Stomach (tissue), 9 donors: Measurements from ENCODE around the gene DLL3. TPM values are rescaled to one million over a fixed set of nuclear protein-coding genes. Genes with fewer than 3 reads are reported as not detected.

Source experiments
- DNase-seq, 2 donors: peaks; one replicate each; pipeline versions ENCODE4 v3.0.0 to v3.0.0-alpha.2; 2013 to 2019
- H3K27ac ChIP-seq, 5 donors: fragments of 200-600 bp in 4 of 5; sonication (generic) in 4 of 5; one replicate each; pipeline ENCODE4 v1.5.1; 2013 to 2019; ENCODE audit warnings: mild to moderate bottlenecking in 1 of 5, moderate library complexity in 1 of 5
- H3K27me3 ChIP-seq, 3 donors: fragments of 200-600 bp; sonication (generic); one replicate each; pipeline ENCODE4 v1.5.1; 2017 to 2019; ENCODE audit warnings: mixed run types in 1 of 3
- H3K36me3 ChIP-seq, 4 donors: fragments of 200-600 bp; sonication (generic); 1 replicate in 3 of 4; 2 replicates in 1 of 4; pipeline ENCODE4 v1.5.1; 2016 to 2019
- H3K4me1 ChIP-seq, 4 donors: fragments of 200-600 bp; sonication (generic); one replicate each; pipeline ENCODE4 v1.5.1; 2016 to 2019
- H3K4me3 ChIP-seq, 4 donors: fragments of 200-600 bp; sonication (generic) in 3 of 4; one replicate each; pipeline ENCODE4 v1.5.1; 2016 to 2019; ENCODE audit warnings: mild to moderate bottlenecking in 1 of 4
- H3K9me3 ChIP-seq, 4 donors: fragments of 200-600 bp; sonication (generic); one replicate each; pipeline ENCODE4 v1.5.1; 2016 to 2019
- CTCF ChIP-seq, 7 experiments: fragments of 450-650 bp in 4 of 7; fragments of 200-600 bp in 3 of 7; sonication (generic) in 3 of 7; IDR thresholded peaks; one replicate each; pipeline ENCODE4 v1.5.1; 2016 to 2019; ENCODE audit warnings: antibody characterized with exemption in 7 of 7, control low read depth in 2 of 7, mild to moderate bottlenecking in 1 of 7
- EP300 ChIP-seq: sonication (generic); formaldehyde crosslinking; IDR thresholded peaks from one replicate; pipeline ENCODE4 v1.6.1; 2017; ENCODE audit warnings: antibody characterized with exemption
- POLR2A ChIP-seq, 4 donors: fragments of 450-650 bp; IDR thresholded peaks; one replicate each; pipeline ENCODE4 v1.6.1; 2016; ENCODE audit warnings: antibody characterized with exemption in 4 of 4, control low read depth in 2 of 4, mild to moderate bottlenecking in 1 of 4, moderate library complexity in 1 of 4
- POLR2AphosphoS5 ChIP-seq, 3 donors: sonication (generic); formaldehyde crosslinking; IDR thresholded peaks; one replicate each; pipeline ENCODE4 v1.6.1; 2016; ENCODE audit warnings: antibody characterized with exemption in 3 of 3
- WGBS, 5 donors: extraction: QIAGEN DNeasy Blood & Tissue Kit in 3 of 5; methylation state at CpG; one replicate each; pipeline versions ENCODE4 v1.1.5 to v1.1.7; 2013 to 2018; 5-methylcytosine and 5-hydroxymethylcytosine counted together
- intact Hi-C: fragments of 100-400 bp; cut with DNase I; formaldehyde crosslinking; loops from one replicate; pipeline ENCODE4 v1.15.1; 2023; ENCODE audit warnings: low total_unique reads
- polyA plus RNA-seq, 3 donors: library from polyadenylated mRNA; stranded (reverse); fragments of 200-250 nt; gene quantifications; one replicate each; pipeline ENCODE4 v1.2.3, GENCODE V29; 2013
- total RNA-seq, 5 donors: library from RNA; depleted of rRNA; stranded (reverse); fragments of >200 nt; gene quantifications; one replicate each; pipeline versions ENCODE4 v1.1.0 to v1.2.3, GENCODE V29; 2014 to 2016
- donor health status: healthy with polysubstance abuse.
- donor health status: Bipolar disorder and iron deficiency.
- donor health status: healthy.

The DLL3 gene
- total and polyA plus RNA-seq, 8 donors, result 0.08 TPM; not detected in 7

- TF ChIP-seq POLR2A (IDR thresholded peaks at IDR 0.05) (no peak), CTCF (IDR thresholded peaks at IDR 0.05) (no peak), EP300 (no peak), POLR2AphosphoS5 (IDR thresholded peaks at IDR 0.05) (no peak)
- Histone ChIP-seq H3K27ac (no peak overlapping the region), H3K4me1 (peaks cover 17 to 20% (median 20%) of the 10 kb centered on the region in 4 donors), H3K4me3 (no peak overlapping the region), H3K27me3 (peaks cover 5 to 58% (median 45%) of the 10 kb centered on the region in 3 donors), H3K36me3 (peaks cover 4 to 14% (median 13%) of the 10 kb centered on the region in 4 donors), H3K9me3 (no peaks in the 10 kb centered on the region)
- WGBS, 5 donors, result 74 to 89% (median 84%) methylated on average over 5 of the region's 5 CpGs
- DNase-seq, result no peak
- intact Hi-C loops, result no loop called here
These were observed 2.7 kb upstream of the DLL3 start for GRCh38 chr19:39496063-39496462.

- WGBS, 5 donors, result 0 to 5% (median 0%) methylated on average over 3 to 7 of the region's 7 CpGs
- Histone ChIP-seq H3K36me3 (no peaks in the 10 kb centered on the region), H3K27ac (no peak overlapping the region), H3K4me1 (peaks cover 17 to 24% (median 21%) of the 10 kb centered on the region in 4 donors), H3K9me3 (peaks cover 0 to 2% (median 0%) of the 10 kb centered on the region in 4 donors), H3K27me3 (peaks cover 5 to 73% (median 52%) of the 10 kb centered on the region in 3 donors), H3K4me3 (peak overlapping the region in 1 of 4 donors; percentile 32)
- TF ChIP-seq POLR2A (IDR thresholded peaks at IDR 0.05) (no peak), CTCF (IDR thresholded peaks at IDR 0.05) (peak in 1 of 7 experiments; percentile 27), EP300 (no peak)
- no peak for DNase-seq
- intact Hi-C loops, result no loop called here
These were observed 1.1 kb upstream of the DLL3 start for GRCh38 chr19:39497701-39497995.

GRCh38 chr19:39497996-39498797 is 550 bp upstream of the DLL3 start:
- Histone ChIP-seq H3K36me3 (no peaks in the 10 kb centered on the region), H3K4me3 (peak overlapping the region in 2 of 4 donors; percentile 4 to 32)
- intact Hi-C loops, result no loop called here

GRCh38 chr19:39499932-39500331 is 1.2 kb downstream of the DLL3 start:
- H3K9me3 ChIP-seq, result peaks cover 0 to 5% (median 0%) of the 10 kb centered on the region in 4 donors
- H3K36me3 ChIP-seq, result no peaks in the 10 kb centered on the region
- 77 to 85% (median 82%) methylated on average over 8 of the region's 8 CpGs for WGBS, 5 donors
- intact Hi-C loops, result no loop called here
- H3K4me3 ChIP-seq, result no peak overlapping the region
- no peak for DNase-seq
- peaks cover 21 to 28% (median 27%) of the 10 kb centered on the region in 4 donors for H3K4me1 ChIP-seq
- H3K27ac ChIP-seq, result no peak overlapping the region
- no peak for TF ChIP-seq EP300
- TF ChIP-seq CTCF (IDR thresholded peaks at IDR 0.05), result no peak
- TF ChIP-seq POLR2A (IDR thresholded peaks at IDR 0.05), result no peak
- H3K27me3 ChIP-seq, result peaks cover 7 to 96% (median 74%) of the 10 kb centered on the region in 3 donors

More at GRCh38 chr19:39497996-39498797, 550 bp upstream of the DLL3 start:
- TF ChIP-seq CTCF (IDR thresholded peaks at IDR 0.05) (peak in 1 of 7 experiments; percentile 3), POLR2AphosphoS5 (IDR thresholded peaks at IDR 0.05) (no peak), EP300 (no peak)
- Histone ChIP-seq H3K9me3 (peaks cover 0 to 5% (median 0%) of the 10 kb centered on the region in 4 donors), H3K4me1 (peaks cover 21 to 28% (median 26%) of the 10 kb centered on the region in 4 donors), H3K27ac (no peak overlapping the region), H3K27me3 (peaks cover 5 to 79% (median 56%) of the 10 kb centered on the region in 3 donors)
- WGBS, 5 donors, result 1% methylated on average over 33 to 40 of the region's 40 CpGs
- peak in 1 of 2 donors; percentile 82 for DNase-seq
